GM19023 (cell line): ENCODE measurements around the gene NPTXR.
"Not testable (repeated sequence)": the region's sequence is repeated elsewhere in the genome, so short reads cannot be mapped to it uniquely, and the experiment has no call there.

Experiments used
- ATAC-seq: cut with Tn5 transposase; IDR thresholded peaks from one replicate; pipeline ENCODE4 v1.9.1; 2021; ENCODE audit warnings: mild to moderate bottlenecking, moderate library complexity; ENCODE audit not compliant: unreplicated experiment

NPTXR gene

DNA sequence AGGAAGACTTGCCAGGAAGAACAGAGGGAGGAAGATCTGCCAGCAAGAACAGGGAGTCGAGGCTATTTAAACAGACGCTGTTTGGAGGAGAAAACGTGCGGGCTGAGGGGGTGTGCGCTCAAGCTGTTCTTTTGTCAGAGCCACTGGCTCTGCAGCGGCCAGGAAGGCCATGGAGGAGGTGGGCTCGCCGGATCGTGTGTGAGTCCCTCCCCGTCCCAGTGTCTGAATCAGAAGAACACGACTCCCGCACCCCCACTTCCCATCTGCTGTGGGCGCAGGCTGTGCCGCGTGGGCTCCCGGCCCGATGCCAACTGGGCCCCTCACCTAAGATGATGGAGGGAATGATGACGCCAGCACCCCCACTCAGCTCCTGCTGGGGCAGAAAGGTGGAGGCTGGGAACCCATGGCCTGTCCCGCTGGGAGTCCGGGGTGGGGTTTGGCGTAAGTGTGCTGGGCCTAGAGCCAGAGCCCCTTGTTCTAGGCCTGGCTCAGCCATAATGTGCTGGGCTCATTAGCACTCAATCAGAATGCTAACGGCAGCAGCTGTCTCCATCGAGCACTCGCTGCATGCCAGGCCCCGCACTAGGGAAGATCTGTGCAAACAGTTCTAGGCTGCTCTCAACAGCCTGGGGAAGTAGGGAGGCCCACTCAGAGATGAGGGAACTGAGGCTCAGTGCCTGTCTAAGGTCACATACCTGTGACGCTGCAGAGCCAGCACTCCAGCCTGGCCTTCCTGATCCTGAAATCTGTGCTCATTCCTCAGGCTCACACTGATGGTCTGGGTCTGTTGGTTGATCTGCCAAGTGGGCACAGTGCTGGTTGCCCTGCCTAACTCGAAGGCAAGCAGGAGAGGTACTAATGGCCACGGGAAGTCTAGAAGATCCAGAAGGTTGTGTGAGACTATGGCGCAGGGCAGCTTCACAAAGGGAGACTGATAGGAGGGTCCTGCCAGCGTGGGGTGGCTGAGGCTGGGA is 11.5 kb downstream of the NPTXR start:
- no peak for ATAC-seq

DNA sequence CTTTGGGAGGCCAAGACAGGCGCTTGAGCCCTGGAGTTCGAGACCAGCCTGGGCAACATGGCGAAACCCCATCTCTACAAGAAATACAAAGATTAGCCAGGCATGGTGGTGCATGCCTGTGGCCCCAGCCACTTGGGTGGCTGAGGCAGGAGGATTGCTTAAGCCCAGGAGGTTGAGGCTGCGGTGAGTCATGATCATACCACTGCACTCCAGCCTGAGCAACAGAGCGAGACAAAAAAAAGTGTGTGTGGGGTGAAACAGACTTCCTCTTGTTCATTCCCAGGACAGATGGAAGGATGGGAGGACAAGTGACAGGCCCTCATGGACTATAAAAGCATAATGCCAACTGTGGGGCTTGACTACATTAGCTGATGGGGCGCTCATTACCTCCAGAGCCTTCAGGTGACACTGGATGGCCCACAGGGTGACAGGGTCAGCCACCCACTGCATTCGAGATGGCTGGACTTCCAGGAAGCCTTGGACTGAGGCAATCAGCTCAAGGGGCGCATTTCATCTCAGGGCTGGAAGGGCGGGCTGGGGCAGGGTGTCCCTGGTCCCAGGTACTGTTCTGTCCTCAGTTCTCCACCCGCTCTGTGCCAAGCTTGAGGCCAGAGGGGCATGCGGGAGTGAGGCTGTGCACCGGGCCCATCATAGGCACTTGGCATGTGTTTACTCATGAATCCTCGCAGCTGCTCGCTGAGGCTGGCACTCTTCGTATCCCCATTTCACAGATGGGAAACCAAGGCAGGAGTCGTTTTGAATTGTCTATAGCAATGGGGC is 12.5 kb downstream of the NPTXR start:
- ATAC-seq = no peak

DNA sequence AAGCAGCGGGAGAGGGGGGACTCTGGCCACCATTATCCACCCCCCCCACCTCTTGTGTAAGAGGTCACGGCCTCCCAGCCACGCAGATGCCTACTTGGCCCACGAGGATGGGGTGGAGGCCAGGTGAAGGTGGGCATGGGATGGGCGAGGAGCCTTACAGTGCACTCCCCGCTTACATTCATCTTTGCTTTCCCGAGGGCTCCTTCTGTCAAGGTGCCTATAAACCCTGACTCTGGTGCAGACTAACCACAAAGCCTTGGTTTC is 13.1 kb downstream of the NPTXR start:
- ATAC-seq = no peak

DNA sequence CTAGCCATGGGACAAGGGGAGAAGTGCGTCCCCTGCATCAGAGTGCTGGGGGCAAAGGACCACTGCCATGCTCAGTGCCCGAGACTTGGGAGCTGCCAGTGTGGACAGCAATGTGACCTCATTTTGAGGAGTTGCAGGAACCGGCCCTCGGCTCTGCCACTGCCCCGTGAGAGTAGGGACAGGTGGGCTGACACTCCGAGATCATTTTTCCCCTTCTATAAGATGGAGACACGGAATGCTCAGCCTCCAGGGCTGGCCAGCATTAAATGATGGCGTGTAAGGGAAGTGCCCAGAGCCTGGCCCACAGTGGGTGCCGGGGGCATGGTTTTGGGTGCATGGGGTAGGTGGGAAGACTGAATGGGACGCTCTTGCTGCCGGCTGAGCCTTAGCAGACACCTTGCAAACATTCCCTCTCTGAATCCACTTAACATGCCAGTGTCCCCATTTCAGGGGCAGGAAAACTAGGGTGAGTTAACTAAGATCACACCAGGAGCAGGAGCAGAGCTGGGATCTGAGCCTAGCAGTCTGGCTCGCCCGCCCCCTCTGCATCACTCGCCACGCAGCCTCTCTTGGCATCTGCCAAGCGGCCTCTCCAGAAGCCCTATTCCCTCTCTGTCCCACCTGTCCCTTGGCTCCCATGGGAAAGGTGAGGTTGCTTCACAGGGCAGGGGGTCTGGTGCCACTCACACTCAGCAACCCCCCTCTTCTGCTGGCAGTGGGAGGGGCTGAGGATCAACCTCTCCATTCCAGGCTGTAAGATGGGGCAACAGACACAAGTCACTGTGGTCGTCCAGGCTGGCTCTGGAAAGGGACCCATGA is 13.6 kb downstream of the NPTXR start:
- no peak for ATAC-seq

GRCh38 chr22:38829485-38829884 is 14.3 kb downstream of the NPTXR start:
- no peak for ATAC-seq

GRCh38 chr22:38828616-38829205 is 15.1 kb downstream of the NPTXR start:
- ATAC-seq = no peak

GRCh38 chr22:38828191-38828590 is 15.6 kb downstream of the NPTXR start:
- no peak for ATAC-seq

- ATAC-seq = no peak
Observed at GRCh38 chr22:38827510-38827909, 16.3 kb downstream of the NPTXR start.

DNA sequence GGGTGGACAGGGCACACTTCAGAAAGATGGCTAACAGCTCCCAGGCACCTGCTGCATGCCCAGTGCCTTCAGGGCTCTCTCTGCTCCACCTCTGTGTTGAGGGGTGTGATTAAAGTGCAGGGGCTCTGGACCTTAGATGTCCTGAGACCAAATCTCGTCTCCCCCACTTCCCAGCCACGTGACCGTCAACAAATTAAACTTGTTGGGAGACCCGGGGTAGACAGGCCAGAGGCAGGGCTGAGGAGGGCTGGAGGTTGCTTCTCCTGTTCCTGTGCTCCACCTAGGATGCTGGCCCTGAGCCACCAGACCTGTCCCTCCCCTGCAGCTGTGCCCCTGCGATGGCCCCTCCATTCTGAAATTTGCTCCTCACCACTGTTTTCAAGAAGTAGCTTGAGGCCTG is 17.0 kb downstream of the NPTXR start:
- no peak for ATAC-seq

GRCh38 chr22:38826386-38826785 is 17.4 kb downstream of the NPTXR start:
- no peak for ATAC-seq

DNA sequence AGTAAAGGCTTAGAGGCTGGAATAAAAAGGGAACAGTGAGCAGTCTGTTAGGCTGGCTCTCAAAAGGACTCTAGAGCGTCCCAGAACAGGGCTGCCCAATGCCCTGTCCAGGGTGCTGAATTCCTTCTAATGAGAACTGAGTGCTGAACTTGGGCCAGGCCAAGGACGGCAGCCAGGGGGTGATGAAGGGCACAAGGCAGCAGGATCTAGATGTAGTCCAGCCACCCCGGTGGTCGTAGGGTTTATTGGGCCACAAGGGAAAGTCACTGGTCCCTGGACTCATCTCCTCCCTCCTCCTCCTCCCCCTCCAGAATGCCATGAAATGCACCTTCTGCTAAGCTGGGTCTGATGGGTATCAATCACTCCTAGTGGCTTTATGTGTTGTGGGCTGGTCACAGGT is 19.2 kb downstream of the NPTXR start:
- no peak for ATAC-seq

GRCh38 chr22:38823637-38824036 is 20.2 kb downstream of the NPTXR start:
- no peak for ATAC-seq

DNA sequence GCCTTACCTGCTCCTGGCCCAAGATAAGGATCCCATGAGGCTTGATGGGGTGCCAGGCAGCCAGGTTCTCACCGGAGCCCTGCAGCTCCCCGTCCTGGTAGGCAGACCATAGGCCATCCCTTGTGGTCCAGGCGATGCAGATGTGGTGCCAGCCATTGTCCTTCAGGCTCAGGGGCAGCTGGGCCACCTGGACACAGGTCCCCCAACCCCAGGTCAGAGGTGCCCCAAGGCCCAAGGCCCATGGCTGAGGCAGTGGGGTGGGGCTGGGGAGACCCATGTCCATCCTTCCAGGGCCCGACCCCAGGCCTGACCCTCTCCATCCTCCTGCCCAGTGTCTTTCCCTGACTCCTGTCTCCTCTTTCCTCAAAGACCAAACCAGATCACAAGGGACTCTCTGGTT is 20.8 kb downstream of the NPTXR start:
- ATAC-seq = no peak

GRCh38 chr22:38820020-38820419 is 23.8 kb downstream of the NPTXR start:
- ATAC-seq = no peak

DNA sequence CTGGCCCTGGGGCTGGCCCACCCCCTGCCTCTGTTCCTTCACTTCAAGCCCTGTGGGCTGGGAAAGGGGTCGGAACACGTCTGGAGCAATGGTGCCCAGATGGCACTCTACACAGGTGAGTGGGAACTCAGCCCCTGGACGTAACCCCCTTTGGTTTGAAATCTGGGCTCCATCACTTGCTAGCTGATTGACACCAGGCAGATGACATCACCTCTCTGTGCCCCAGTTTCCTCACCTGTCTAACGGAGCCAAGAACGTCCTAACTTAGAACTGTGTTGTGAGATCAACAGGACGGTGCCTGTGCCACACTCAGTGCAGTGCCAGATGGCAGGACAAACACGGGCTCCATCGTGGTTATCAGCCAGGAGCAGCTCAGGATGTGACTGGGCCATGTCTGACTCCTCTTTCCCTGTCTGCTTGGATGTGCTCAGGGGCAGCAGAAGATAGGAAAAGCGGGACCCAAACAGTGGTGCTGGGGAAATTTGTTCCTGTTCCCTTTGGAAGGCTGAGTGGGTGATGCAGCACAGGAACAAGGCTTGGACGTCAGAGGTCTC is 24.4 kb downstream of the NPTXR start:
- ATAC-seq = no peak

GRCh38 chr22:38817196-38817595 is 26.6 kb downstream of the NPTXR start:
- no peak for ATAC-seq

DNA sequence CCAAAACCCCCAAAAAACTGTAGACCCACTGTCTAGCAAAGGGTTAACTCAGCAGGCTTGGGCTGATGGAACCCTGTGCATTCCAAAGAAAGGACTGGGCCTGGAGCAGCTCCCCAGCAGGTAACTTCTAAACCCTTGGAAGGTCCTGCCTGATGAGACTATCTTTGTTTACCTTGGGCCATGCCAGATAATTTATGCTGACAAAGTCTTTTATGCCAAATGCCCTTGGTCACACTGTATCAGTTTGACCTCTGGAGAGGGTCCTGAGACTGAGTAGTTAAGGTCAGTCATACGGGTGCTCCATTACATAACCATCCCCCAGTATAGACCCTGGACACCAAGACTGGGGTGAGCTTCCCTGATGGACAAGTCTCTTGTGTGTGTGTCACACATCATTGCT is 28.0 kb downstream of the NPTXR start:
- ATAC-seq = no peak

DNA sequence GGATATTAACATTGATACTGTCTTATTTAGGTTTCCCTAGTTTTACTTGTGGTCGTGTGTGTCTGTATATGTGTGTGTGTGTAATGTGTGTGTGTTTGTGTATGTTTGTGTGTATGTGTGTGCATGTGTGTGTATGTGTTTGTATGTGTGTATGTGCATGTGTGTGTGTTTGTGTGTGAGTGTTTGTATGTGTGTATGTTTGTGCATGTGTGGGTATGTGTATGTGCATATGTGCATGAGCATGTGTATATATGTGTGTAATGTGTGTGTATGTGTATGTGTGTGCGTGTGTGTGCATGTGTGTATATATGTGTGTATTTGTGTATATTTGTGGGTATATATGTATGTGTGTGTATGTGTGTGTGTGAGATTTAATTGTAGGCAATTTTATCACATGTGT is 32.6 kb downstream of the NPTXR start:
- ATAC-seq = no peak

GRCh38 chr22:38805041-38805593 is 38.7 kb downstream of the NPTXR start:
- not testable (repeated sequence) for ATAC-seq

GRCh38 chr22:38802671-38803121 is 41.1 kb downstream of the NPTXR start:
- no peak for ATAC-seq
